Fibroblast of lung (primary cell): ENCODE measurements around the gene EFNA5.

Source experiments
- EZH2 ChIP-seq: IDR thresholded peaks from 2 replicates; pipeline ENCODE4 v1.5.1; 2012; ENCODE audit warnings: low read length, control low read depth, mild to moderate bottlenecking; ENCODE audit errors: missing control alignments
- TF ChIP-seq, protein P1 (sequence below), 2 donors: IDR thresholded peaks in 1 of 2; conservative IDR thresholded peaks in 1 of 2; 1 replicate in 1 of 2; 2 replicates in 1 of 2; pipeline ENCODE4 v1.5.1; 2011 to 2012; ENCODE audit warnings: low read length in 2 of 2, control low read depth in 1 of 2, inconsistent platforms in 1 of 2, low read depth in 1 of 2, mild to moderate bottlenecking in 1 of 2

DNA sequence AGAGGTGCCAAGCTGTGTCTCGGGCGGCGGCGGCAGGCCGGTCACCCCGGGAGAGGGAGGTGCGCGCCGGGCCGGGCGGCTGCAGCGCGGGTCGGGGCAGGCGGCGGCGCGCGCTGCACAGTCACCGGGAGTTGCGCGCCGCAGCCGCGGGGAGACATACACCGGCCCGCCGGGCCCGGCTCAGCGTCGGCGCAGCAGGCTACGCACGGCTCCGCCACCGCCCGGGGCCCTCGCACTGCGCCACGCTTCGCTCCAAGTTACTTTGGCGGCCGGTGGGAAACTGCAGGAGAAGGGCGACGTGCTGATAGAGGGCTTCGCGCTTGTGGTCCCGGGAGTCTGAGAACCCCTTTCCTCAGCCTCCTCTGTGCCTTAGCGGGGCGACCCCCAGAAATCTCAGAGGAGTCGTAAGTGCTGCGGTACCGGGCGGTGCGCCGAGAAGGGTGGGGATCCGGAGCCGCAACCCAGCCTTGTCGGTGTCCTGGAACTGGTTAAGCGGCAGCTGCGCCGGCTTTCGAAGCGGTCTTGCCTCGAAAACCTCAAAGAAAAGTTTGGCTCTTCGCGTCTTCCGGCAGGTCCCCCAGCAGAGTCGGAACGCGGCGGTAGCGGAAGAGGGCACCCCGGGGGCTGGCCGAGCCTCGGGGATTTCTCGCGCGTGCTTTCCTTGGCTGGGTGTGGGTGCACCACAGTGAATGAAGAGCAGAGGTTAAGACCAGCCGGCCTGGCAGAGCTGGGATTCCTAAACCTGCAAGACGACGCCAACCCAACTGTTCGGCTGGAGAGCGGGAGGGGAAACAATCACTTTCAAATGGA is at the start of gene EFNA5:
- TF ChIP-seq, protein P1, sequence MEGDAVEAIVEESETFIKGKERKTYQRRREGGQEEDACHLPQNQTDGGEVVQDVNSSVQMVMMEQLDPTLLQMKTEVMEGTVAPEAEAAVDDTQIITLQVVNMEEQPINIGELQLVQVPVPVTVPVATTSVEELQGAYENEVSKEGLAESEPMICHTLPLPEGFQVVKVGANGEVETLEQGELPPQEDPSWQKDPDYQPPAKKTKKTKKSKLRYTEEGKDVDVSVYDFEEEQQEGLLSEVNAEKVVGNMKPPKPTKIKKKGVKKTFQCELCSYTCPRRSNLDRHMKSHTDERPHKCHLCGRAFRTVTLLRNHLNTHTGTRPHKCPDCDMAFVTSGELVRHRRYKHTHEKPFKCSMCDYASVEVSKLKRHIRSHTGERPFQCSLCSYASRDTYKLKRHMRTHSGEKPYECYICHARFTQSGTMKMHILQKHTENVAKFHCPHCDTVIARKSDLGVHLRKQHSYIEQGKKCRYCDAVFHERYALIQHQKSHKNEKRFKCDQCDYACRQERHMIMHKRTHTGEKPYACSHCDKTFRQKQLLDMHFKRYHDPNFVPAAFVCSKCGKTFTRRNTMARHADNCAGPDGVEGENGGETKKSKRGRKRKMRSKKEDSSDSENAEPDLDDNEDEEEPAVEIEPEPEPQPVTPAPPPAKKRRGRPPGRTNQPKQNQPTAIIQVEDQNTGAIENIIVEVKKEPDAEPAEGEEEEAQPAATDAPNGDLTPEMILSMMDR (conservative IDR thresholded peaks at IDR 0.05 in 1 of 2, IDR thresholded peaks at IDR 0.05 in 1 of 2; ENCODE audit: low read depth in 1 of 2, low read length in 2 of 2) = no peak
- TF ChIP-seq EZH2 = no peak
